HepG2 (cell line): ENCODE data around the gene LRRC45. TPM values are rescaled to one million over a fixed set of nuclear protein-coding genes. Genes with fewer than 3 reads are reported as not detected.

Experiments
- CBX5 ChIP-seq: sonication (generic); formaldehyde crosslinking; IDR thresholded peaks from 2 replicates; pipeline ENCODE4 v1.4.0; 2020; ENCODE audit warnings: missing genetic modification reagents, borderline replicate concordance
- JUN ChIP-seq: sonication (generic); formaldehyde crosslinking; IDR thresholded peaks from 2 replicates; pipeline ENCODE4 v1.4.0; 2020; ENCODE audit warnings: mild to moderate bottlenecking, missing genetic modification reagents
- PCBP2 ChIP-seq: fragments of 200-400 bp; formaldehyde crosslinking; optimal IDR thresholded peaks from 2 replicates; pipeline ENCODE3; 2018; ENCODE audit warnings: low read length, low read depth; ENCODE audit not compliant: poor library complexity, severe bottlenecking
- SOX5 ChIP-seq: IDR thresholded peaks from 2 replicates; pipeline ENCODE4 v1.6.1; 2016; ENCODE audit warnings: borderline replicate concordance
- ZBED4 ChIP-seq: sonication (generic); formaldehyde crosslinking; IDR thresholded peaks from 2 replicates; pipeline ENCODE4 v1.4.0; 2020; ENCODE audit warnings: missing genetic modification reagents, borderline replicate concordance
- ZNF296 ChIP-seq: sonication (generic); formaldehyde crosslinking; conservative IDR thresholded peaks from 2 replicates; pipeline ENCODE4 v1.5.0; 2020; ENCODE audit warnings: mild to moderate bottlenecking, missing genetic modification reagents
- ZNF558 ChIP-seq: sonication (generic); formaldehyde crosslinking; IDR thresholded peaks from 2 replicates; pipeline ENCODE4 v1.9.0; 2022; ENCODE audit warnings: mild to moderate bottlenecking, missing genetic modification reagents, borderline replicate concordance
- ZNF816 ChIP-seq: sonication (generic); formaldehyde crosslinking; IDR thresholded peaks from 2 replicates; pipeline ENCODE4 v1.8.0; 2022; ENCODE audit warnings: missing genetic modification reagents, mild to moderate bottlenecking, borderline replicate concordance
- polyA plus RNA-seq, 8 experiments: library from polyadenylated mRNA; depleted of rRNA in 3 of 8; stranded (reverse) in 7 of 8; unstranded in 1 of 8; fragments of >200 nt; fragmentation: Illumina TruSeq in 4 of 8; extraction: Trizol in 4 of 8; gene quantifications; 2 replicates each; pipeline versions ENCODE4 v1.2.1 to v1.2.3, GENCODE V29; 2011 to 2016; ENCODE audit warnings: low read depth in 4 of 8, missing spikeins in 1 of 8, mixed read lengths in 1 of 8; ENCODE audit not compliant: insufficient read depth in 1 of 8
- total RNA-seq, 5 experiments: library from RNA; depleted of rRNA; stranded (reverse); fragments of >200 nt; fragmentation: Illumina TruSeq; extraction: Trizol; gene quantifications; 2 replicates each; pipeline ENCODE4 v1.2.3, GENCODE V29; 2016; ENCODE audit warnings: low read depth in 1 of 5
- TF ChIP-seq, protein P1 (sequence below): IDR thresholded peaks from 2 replicates; pipeline ENCODE4 v1.6.1; 2016; ENCODE audit warnings: low read depth
- TF ChIP-seq, protein P2 (sequence below): sonication (generic); formaldehyde crosslinking; IDR thresholded peaks from 2 replicates; pipeline ENCODE4 v1.9.0; 2021; ENCODE audit warnings: missing genetic modification reagents, mild to moderate bottlenecking, borderline replicate concordance
- TF ChIP-seq, protein P3 (sequence below): sonication (generic); formaldehyde crosslinking; IDR thresholded peaks from 2 replicates; pipeline ENCODE4 v1.4.0; 2020; ENCODE audit warnings: missing genetic modification reagents
- TF ChIP-seq, protein P4 (sequence below): sonication (generic); formaldehyde crosslinking; IDR thresholded peaks from 2 replicates; pipeline ENCODE4 v1.4.0; 2020; ENCODE audit warnings: missing genetic modification reagents
- TF ChIP-seq, protein P5 (sequence below): sonication (generic); formaldehyde crosslinking; IDR thresholded peaks from 2 replicates; pipeline ENCODE4 v1.5.0; 2020; ENCODE audit warnings: mild to moderate bottlenecking, missing genetic modification reagents

The LRRC45 gene
- total and polyA plus RNA-seq, 2 of the 13 experiments (the other 11 are each of a cell fraction or from before 2014, with no cell fraction given): 11.6 to 48.1 TPM

- TF ChIP-seq, protein P1, sequence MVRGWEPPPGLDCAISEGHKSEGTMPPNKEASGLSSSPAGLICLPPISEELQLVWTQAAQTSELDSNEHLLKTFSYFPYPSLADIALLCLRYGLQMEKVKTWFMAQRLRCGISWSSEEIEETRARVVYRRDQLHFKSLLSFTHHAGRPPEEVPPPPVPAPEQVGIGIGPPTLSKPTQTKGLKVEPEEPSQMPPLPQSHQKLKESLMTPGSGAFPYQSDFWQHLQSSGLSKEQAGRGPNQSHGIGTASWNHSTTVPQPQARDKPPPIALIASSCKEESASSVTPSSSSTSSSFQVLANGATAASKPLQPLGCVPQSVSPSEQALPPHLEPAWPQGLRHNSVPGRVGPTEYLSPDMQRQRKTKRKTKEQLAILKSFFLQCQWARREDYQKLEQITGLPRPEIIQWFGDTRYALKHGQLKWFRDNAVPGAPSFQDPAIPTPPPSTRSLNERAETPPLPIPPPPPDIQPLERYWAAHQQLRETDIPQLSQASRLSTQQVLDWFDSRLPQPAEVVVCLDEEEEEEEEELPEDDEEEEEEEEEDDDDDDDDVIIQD (CRISPR knock-in tag): peak; percentile 45; the same call in 1 of the 2 replicates
- TF ChIP-seq SOX5 (CRISPR knock-in tag) (peak; percentile 71), CBX5 (peak; percentile 95), ZBED4 (CRISPR knock-in tag) (peak; percentile 77), ZNF296 (peak; percentile 97), ZNF558 (CRISPR knock-in tag) (peak; percentile 68; the same call in 1 of the 2 replicates), PCBP2 (no peak), ZNF816 (CRISPR knock-in tag) (no peak), JUN (CRISPR knock-in tag) (no peak)
- TF ChIP-seq, protein P2, sequence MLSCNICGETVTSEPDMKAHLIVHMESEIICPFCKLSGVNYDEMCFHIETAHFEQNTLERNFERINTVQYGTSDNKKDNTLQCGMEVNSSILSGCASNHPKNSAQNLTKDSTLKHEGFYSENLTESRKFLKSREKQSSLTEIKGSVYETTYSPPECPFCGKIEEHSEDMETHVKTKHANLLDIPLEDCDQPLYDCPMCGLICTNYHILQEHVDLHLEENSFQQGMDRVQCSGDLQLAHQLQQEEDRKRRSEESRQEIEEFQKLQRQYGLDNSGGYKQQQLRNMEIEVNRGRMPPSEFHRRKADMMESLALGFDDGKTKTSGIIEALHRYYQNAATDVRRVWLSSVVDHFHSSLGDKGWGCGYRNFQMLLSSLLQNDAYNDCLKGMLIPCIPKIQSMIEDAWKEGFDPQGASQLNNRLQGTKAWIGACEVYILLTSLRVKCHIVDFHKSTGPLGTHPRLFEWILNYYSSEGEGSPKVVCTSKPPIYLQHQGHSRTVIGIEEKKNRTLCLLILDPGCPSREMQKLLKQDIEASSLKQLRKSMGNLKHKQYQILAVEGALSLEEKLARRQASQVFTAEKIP (CRISPR knock-in tag): no peak
- TF ChIP-seq, protein P3, sequence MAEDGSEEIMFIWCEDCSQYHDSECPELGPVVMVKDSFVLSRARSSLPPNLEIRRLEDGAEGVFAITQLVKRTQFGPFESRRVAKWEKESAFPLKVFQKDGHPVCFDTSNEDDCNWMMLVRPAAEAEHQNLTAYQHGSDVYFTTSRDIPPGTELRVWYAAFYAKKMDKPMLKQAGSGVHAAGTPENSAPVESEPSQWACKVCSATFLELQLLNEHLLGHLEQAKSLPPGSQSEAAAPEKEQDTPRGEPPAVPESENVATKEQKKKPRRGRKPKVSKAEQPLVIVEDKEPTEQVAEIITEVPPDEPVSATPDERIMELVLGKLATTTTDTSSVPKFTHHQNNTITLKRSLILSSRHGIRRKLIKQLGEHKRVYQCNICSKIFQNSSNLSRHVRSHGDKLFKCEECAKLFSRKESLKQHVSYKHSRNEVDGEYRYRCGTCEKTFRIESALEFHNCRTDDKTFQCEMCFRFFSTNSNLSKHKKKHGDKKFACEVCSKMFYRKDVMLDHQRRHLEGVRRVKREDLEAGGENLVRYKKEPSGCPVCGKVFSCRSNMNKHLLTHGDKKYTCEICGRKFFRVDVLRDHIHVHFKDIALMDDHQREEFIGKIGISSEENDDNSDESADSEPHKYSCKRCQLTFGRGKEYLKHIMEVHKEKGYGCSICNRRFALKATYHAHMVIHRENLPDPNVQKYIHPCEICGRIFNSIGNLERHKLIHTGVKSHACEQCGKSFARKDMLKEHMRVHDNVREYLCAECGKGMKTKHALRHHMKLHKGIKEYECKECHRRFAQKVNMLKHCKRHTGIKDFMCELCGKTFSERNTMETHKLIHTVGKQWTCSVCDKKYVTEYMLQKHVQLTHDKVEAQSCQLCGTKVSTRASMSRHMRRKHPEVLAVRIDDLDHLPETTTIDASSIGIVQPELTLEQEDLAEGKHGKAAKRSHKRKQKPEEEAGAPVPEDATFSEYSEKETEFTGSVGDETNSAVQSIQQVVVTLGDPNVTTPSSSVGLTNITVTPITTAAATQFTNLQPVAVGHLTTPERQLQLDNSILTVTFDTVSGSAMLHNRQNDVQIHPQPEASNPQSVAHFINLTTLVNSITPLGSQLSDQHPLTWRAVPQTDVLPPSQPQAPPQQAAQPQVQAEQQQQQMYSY (CRISPR knock-in tag): peak; percentile 81
- TF ChIP-seq, protein P4, sequence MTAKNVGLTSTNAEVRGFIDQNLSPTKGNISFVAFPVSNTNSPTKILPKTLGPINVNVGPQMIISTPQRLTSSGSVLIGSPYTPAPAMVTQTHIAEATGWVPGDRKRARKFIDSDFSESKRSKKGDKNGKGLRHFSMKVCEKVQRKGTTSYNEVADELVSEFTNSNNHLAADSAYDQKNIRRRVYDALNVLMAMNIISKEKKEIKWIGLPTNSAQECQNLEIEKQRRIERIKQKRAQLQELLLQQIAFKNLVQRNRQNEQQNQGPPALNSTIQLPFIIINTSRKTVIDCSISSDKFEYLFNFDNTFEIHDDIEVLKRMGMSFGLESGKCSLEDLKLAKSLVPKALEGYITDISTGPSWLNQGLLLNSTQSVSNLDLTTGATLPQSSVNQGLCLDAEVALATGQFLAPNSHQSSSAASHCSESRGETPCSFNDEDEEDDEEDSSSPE (CRISPR knock-in tag): peak; percentile 93
- TF ChIP-seq, protein P5, sequence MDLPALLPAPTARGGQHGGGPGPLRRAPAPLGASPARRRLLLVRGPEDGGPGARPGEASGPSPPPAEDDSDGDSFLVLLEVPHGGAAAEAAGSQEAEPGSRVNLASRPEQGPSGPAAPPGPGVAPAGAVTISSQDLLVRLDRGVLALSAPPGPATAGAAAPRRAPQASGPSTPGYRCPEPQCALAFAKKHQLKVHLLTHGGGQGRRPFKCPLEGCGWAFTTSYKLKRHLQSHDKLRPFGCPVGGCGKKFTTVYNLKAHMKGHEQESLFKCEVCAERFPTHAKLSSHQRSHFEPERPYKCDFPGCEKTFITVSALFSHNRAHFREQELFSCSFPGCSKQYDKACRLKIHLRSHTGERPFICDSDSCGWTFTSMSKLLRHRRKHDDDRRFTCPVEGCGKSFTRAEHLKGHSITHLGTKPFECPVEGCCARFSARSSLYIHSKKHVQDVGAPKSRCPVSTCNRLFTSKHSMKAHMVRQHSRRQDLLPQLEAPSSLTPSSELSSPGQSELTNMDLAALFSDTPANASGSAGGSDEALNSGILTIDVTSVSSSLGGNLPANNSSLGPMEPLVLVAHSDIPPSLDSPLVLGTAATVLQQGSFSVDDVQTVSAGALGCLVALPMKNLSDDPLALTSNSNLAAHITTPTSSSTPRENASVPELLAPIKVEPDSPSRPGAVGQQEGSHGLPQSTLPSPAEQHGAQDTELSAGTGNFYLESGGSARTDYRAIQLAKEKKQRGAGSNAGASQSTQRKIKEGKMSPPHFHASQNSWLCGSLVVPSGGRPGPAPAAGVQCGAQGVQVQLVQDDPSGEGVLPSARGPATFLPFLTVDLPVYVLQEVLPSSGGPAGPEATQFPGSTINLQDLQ (CRISPR knock-in tag): no peak
Observed at GRCh38 chr17:81991684-81992305, 31.3 kb upstream of the LRRC45 start (continued).
